Activated T-cell treated with anti-CD3 and anti-CD28 coated beads for 1 hour (primary cell): ENCODE results near the gene AGMAT.
"Not testable (repeated sequence)": the region's sequence is repeated elsewhere in the genome, so short reads cannot be mapped to it uniquely, and the experiment has no call there.

Experiments used
- DNase-seq: peaks from one replicate; pipeline ENCODE4 v3.0.0-alpha.2; 2020; ENCODE audit warnings: low read depth

Gene AGMAT

DNA sequence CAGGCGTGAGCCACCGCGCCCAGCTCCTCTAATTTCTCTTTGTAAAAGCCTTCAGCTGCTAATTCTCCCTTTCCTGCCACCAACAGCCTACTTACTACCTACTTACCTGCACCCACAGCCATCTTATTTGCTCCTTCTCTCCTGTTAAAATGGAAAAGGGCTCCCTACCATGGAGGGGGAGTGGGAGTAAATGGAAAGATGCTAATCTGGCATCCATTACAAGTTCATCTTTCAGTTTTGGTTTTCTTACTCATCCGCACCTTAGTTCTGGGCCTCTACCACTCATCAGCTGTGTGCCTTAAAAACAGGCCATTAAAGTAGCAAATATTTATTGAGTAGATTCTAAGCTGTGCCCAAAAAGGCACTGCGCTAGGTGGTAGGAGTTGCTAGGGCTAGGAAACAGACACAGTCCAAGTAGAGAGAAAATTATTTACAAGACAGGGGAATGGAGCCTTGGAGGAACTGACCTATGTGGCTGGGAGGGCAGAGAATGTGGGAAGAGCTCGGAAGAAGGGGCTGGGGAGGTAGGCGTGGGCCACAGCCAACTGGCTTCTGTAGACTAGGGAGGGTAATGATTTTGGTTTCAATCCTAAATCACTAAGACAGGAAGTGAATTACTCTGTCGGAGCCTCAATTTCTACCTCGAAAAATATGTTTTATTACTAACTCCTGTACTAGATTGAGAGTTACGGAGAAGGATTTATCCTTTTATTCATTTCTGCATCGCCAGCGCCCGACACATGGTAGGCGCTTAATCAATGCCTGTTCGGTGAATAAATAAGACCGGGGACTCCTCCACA is 31.7 kb upstream of the AGMAT start:
- no peak for DNase-seq

GRCh38 chr1:15610167-15610566 is 25.3 kb upstream of the AGMAT start:
- no peak for DNase-seq

- DNase-seq: no peak
Measured at GRCh38 chr1:15609631-15610030, 24.8 kb upstream of the AGMAT start.

DNA sequence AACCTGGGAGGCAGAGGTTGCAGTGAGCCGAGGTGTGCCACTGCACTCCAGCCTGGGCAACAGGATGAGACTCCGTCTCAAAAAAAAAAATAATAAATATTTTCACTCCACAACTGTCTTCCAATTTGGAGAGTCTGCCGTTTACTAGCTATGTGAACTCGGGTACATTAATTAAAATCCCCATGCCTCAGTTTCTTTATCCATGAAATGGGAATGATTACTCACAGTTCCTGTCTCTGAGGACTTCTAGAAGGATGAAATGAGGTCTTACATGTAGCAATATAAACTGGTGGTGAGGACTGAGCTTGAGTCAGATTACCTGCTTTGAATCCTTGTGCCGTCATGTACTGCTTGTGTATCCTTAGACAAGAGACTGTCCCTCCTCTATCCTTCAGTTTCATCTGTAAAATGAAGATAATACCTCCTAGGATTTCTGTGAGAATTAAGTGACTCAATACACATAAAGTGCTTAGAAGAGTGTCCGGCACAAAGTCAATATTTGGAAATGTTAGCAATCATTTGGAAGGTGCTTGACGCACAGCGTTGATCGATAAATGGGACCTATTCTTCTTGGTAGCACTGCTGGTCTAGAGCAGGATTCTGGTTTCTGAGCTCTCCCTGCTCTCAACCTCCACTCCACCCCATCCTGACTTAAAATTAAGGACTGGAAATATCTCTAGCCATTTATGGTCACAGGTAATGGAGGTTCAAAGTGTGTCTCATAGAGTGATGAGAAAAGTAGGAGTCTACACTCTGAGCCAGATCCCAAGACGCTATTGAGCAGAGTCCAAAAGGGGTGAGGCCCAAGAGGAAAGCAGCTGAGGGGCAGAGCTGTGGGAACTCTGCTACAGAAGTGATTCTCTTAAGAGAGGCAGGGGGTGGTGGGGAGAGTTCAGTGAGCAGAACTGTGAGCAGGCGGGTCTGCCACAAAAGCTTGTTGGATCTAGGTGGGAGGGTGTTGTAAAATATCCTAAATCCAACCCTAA is 20.8 kb upstream of the AGMAT start:
- DNase-seq: no peak

GRCh38 chr1:15604400-15604799 is 19.5 kb upstream of the AGMAT start:
- DNase-seq: not testable (repeated sequence)

GRCh38 chr1:15603966-15604282 is 19.1 kb upstream of the AGMAT start:
- not testable (repeated sequence) for DNase-seq

DNA sequence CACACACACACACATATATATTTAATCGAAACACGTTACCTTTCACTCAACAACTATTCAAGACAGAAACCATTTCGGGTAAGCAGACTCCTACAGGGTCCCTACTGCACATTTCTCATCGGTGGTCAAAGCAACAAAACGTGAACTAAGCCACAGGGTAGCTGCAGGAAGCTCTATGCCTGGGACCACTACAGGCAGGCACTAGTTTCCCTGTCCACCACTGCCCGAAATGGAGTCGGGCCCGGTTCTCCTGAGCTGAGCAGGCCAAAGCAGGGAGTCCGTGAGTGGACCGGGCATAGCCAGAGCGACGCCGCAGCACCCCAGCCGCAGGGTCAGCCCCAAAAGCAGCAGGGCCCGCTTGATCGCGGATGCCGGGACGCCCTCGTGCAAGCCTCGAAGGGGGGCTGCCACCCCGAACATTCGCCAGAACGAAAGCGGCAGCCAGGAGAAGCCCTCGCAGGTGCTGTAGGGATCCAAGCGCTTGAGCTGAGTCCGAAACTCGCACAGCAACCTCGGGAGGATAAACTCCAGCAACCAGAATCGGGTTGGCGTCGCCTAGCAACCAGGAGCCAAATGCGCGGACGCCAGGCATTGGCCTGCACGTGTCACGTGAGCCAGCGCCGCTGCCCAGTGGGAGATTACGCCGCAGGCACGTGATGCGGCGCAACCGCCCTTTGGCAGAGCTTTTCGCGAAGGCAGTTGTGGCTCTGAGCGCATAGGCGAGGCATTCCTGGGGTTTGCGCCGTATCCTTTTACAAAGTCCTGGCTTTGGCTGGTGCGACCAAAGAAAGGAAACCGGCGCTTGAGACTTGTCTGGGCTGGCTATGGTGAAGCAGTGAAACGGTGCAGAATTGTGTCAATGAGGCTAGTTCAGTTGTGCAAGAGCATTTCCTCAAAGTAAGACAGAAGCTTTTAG is 18.5 kb upstream of the AGMAT start:
- peak; percentile 85 for DNase-seq

GRCh38 chr1:15598436-15598835 is 13.6 kb upstream of the AGMAT start:
- no peak for DNase-seq

- DNase-seq: no peak
Measured at GRCh38 chr1:15595809-15596617, 11.2 kb upstream of the AGMAT start.

DNA sequence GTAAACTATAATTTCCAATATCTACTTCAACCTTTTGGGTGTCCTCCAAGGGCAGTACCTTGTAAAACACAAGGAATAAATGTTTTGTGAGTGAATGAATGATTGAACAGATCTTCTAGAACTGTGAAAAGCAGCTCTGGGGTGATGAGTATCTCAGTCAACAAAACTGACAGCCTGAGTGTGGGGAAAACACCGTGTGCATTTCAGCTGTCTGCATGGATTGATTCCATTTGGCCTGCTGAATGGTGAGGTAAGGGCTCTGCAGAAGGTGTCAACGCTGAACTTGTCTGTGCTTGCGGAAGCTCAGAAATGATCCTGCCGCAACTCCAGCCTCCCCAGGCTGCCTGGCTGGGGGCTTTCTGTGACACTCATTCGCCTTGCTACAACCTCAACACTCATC is 7.4 kb upstream of the AGMAT start:
- DNase-seq: no peak

DNA sequence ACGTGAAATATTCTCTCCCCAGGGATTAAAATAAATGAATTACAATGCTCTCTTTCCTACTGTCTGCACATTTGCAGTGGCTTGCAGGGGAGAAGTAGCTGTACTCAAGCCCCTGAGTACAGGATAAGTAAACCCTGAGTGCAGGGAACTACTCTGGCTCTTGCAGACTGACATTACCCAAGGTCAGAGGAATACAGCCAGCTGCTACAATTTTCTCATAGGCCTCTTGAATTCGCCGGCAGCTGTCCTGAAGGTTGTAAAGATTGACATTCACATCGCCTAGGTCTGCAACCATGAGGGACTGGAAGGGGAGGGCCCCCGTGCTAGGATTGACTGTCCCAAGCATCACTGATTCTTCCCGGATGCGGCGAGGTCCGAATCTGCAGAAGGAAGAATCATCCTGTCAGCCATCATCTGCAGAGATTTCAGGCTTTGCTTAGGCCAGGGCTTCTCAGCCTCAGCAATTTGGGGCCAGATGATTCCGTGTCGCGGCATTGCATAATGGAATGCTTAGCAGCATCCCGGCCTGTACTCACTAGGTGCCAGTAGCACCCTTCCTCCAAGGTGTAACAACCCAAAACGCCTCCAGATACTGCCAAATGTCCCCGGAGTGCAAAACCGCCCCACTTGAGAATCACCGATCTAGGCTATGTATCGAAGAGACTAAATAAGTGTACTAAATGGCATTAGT is 1.7 kb downstream of the AGMAT start:
- no peak for DNase-seq

- DNase-seq: no peak
Measured at GRCh38 chr1:15579683-15580047, 5.2 kb downstream of the AGMAT start.

DNA sequence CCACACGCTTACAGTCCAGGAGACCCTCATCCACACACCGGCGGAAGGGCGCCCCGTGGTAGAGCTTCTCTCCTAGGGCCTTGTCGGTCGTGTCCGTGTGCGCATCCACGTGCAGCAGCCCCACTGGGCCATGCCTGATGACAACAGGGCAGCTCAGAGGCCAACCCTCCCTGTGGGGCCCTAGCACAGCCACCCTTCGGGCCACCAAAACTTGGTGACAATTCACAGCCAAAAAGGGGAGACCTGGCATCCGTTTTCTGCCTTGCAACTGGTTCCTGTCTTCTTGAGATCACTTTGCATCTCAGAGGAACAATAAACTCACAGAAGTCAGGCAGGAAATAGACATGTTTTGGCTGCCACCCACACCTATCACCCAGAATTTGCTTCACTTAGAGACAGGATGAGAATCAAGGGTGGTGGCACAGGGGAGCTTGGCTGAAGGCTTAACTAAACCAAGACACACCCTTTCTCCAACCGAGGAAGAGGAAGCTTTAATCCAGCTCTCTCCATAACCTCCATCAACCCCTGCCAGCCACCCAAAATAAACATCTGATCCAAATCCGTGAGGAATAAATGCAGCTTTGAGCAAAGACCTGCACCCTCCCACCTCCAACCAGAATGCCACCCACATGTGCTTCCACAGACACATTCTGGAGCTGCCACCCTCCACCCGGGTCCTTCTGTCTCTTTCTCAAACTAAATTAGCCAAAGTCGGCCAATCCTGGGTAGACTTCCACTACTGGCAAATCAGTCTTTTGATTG is 5.7 kb downstream of the AGMAT start:
- peak; percentile 10 for DNase-seq

GRCh38 chr1:15577691-15578090 is 7.2 kb downstream of the AGMAT start:
- DNase-seq: no peak

DNA sequence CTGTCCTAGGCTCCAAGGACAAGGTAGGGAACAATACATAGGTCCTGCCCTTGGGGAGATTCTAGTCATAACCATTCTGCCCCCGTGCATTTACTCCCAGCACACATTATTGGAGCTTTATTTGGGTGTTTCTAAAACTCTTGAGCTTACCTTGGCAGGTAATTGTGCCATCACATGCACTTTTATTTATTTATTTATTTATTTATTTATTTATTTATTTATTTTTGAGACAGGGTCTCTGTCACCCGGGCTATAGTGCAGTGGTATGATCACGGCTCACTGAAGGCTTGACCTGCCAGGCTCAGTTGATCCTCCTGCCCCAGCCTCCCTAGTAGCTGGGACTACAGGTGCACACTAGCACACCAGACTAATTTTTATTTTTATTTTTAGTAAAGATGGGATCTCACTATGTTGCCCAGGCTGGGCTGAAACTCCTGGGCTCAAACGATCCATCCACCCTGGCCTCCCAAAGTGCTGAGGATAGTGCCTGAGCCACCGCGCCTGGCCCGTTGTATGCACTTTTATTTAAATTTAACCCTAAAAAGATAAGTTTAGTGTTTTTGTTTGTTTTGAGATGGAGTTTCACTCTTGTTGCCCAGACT is 9.2 kb downstream of the AGMAT start:
- no peak for DNase-seq

DNA sequence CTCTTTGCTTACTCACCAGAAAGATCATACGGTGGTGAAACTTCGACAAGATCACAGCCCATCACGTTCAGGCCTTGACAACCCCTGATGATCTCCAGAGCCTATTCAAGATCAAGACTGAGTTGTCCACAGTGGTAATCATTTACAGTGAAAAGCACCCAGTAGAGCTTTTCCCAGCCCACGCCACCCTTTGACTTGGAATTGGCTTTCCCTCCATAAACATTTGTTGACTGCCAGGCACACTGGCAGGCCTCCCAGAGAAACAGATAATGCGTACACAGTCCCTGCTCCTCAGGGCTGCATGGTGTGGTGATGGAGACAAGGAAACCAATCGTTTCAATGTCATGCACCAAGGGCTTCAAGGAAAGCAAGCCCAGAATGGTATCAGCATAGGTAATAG is 10.1 kb downstream of the AGMAT start:
- DNase-seq: no peak

DNA sequence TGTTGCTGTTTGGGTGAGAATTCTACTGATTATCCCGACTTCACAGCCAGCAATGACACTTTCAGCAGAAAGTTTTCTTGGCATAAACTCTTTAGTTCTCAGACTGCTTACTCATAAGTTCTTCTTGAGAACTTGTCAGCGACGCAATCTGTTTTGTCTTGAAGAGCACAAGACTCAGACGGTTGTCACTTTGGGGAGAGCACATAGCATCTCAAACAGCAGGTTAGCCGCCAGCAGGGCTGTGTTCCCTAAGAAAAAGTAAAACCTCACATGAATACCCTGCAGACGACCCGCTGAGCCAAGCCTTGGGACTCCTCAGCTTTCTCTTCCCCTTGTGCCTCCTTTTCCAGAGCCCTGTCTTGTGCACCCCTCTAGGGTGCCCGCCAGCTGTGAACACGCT is 11.4 kb downstream of the AGMAT start:
- no peak for DNase-seq

DNA sequence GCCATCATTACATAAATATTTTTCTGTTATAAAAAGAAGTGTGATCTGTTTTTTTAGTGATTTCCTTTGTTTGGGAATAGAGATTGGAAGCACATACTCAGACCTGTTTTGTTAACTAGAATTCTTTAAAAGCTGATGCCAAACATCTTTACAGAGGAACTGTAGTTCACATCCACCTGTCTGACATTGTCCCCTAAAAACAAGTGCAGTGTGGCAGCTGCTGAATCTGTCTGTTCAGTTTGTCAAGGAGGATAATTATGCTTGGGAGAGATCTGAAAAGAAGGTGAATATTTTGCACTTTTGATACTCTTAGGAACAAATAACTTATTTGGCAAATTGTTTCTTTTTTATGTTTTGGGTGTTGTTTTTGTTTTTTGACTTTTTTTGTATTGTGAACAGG is 13.6 kb downstream of the AGMAT start:
- DNase-seq: no peak

DNA sequence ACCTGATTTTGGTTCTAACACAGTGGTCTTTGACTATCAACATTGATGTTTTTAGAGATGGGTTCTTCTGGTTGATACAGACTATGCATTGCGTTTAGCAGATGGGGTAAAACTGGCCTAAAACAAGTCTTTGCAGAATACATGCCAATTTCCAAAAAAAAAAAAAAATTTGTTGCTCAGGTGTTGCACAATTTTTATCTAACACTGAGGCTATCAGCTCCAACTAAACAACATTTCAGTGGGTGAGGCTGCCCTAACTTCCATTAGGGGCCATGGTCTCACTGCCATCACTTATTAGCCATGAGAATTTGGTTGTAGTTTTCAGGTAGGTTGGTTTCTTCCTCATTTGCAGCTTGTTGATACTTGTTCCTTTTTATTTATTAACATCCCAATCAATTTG is 14.0 kb downstream of the AGMAT start:
- no peak for DNase-seq
